HFF-Myc (cell line): ENCODE measurements around the gene THADA.
"Not testable (repeated sequence)": the region's sequence is repeated elsewhere in the genome, so short reads cannot be mapped to it uniquely, and the experiment has no call there.

ENCODE experiments used
- DNase-seq: peaks from one replicate; pipeline ENCODE4 v3.0.0-alpha.2; 2011; ENCODE audit warnings: low read depth; ENCODE audit errors: extremely low read depth
- H3K4me3 ChIP-seq: replicated peaks from 2 replicates; pipeline ENCODE4 v1.5.1; 2011; ENCODE audit warnings: low read depth, mild to moderate bottlenecking, control low read depth, low read length
- TF ChIP-seq, protein P1 (sequence below): IDR thresholded peaks from 2 replicates; pipeline ENCODE4 v1.5.1; 2012; ENCODE audit warnings: mild to moderate bottlenecking, low read depth, low read length, control low read depth; ENCODE audit errors: missing control alignments

THADA gene

DNA sequence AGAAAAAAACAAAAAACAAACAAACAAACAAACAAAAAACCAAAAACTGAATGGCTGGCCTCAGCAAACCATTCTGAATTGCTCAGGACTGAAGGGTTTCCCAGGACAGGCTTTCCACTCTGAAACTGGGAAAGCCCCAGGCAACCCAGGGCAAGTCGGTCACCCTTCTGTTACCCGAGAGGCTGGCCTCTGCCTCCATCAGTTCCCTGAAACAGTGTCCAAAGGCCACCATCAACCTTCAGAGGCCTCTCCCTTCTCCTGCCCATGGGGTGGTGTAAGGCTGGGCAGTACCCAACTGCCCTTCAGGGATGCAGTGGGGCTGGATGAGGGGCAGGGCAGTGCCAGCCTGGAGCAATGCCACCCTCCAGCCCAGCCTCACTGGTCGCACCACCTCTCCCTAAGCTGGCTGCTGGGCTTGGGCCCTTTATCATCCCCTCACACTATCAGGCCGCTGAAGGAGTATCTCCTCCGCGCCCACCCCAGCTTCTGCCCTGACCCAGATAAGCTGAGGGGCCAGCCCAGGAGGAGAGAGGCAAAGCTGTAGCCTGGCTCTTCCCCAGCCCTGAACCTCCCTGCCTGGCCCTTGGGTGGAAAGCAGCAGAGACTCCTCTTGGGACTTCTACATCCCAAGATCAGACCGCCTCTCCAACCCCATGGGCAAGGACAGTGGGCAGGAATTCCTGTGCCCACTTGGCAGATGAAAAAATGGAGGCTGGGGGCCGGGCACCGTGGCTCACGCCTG lies 405.4 kb downstream of the THADA start:
- H3K4me3 ChIP-seq: no peak overlapping the region
- DNase-seq: no peak
- TF ChIP-seq, protein P1, sequence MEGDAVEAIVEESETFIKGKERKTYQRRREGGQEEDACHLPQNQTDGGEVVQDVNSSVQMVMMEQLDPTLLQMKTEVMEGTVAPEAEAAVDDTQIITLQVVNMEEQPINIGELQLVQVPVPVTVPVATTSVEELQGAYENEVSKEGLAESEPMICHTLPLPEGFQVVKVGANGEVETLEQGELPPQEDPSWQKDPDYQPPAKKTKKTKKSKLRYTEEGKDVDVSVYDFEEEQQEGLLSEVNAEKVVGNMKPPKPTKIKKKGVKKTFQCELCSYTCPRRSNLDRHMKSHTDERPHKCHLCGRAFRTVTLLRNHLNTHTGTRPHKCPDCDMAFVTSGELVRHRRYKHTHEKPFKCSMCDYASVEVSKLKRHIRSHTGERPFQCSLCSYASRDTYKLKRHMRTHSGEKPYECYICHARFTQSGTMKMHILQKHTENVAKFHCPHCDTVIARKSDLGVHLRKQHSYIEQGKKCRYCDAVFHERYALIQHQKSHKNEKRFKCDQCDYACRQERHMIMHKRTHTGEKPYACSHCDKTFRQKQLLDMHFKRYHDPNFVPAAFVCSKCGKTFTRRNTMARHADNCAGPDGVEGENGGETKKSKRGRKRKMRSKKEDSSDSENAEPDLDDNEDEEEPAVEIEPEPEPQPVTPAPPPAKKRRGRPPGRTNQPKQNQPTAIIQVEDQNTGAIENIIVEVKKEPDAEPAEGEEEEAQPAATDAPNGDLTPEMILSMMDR: no peak

DNA sequence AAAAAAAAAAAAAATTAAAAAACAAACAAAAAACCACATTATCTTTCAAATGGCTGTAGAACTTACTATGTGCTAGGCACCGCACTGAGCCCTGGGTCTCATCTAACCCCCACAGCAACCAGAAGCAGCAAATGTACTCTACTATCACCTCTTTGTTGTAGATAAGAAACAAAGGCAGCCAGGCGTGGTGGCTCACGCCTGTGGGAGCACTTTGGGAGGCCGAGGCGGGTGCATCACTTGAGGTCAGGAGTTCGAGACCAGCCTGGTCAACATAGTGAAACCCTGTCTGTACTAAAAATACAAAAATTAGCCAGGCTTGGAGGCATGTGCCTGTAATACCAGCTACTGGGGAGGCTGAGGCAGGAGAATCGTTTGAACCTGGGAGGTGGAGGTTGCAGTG lies 406.0 kb downstream of the THADA start:
- H3K4me3 ChIP-seq, DNase-seq: not testable (repeated sequence)

DNA sequence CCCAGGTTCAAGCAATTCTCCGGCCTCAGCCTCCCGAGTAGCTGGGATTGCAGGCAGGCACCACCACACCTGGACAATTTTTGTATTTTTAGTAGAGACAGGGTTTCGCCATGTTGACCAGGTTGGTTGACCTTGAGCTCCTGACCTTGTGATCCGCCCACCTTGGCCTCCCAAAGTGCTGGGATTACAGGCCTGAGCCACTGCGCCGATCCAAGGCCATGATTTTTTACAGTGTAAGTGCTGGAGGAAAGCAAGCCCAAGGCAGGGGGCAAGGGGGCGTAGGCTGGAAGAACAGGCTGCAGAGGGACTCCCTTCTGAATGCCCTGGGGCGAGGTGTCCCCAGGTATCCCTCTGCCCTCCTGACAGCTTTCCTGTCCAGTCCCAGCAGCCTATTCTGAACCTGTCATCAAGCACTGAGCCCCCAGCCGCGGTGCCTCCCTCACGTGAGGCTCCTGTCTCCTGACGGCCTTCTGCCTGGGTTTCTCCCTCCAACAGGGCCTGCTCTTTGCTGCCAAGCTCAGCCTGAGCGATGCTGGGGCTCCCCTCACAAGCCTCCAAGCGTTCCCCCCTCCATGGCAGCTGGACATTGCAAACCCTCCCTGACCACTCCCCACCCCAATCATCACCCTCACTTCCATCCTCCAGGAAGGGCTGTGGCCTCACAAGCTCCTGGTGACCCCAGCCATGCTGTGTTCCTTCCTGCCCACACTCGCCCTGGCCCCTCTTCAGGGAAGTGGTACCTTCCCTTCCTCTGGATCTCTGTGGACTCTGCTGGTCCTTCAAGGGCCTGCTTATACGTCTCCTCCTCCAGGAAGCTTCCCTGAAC lies 407.1 kb downstream of the THADA start:
- TF ChIP-seq, protein P1: no peak
- no peak for DNase-seq
- no peak overlapping the region for H3K4me3 ChIP-seq

DNA sequence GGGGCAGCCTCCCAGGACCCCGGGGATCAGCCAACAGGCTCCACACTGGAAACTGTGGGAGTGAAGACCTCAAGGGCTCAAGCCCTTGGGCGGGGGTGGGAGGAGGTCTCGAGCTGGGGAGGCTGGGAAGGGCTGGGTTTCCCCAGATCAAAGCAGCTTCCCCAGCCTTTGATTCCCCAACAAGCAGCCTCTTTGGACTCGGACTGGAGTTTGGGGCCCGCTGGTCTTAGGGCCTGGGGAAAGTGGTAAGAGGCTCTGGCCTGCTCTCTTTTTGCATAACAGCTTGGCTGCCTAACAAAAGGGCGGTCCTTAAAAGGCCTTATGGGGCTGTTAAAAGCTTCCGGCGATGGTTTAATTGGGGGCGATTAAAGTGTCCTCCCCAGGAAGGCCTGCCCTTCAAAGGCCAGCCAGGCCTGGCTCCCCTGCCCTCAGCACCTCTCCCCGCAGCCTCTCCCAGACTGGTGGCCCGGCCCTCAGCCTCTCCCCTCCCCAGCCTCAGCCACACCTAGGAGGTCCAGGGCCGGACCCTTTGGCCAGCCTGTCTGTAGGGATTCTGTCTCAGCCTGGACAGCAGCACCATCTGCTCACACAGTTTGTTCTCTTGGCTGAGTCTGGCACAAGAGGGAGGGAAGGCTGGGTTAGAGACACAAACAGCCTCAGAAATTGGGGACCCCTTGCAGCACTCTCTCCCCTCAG lies 409.0 kb downstream of the THADA start:
- DNase-seq: no peak
- TF ChIP-seq, protein P1: no peak
- no peak overlapping the region for H3K4me3 ChIP-seq

DNA sequence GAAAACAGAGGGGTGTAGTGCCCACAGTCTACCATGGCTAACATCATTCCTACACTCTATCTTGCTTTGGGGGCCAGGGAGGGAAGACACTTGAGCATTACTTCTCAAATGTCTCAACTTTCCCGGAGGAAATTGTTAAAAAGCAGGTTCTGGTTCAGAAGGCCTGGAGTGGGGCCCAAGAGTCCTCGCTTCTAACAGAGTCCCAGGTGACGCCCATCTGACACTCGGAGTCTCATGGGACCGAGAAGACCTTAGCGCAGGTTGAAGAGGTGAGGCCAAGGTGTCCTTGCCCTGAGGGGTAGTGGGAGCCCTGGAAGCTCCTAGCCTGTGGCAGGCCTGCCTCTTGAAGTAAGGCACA lies 409.5 kb downstream of the THADA start:
- DNase-seq: no peak
- H3K4me3 ChIP-seq: no peak overlapping the region
- TF ChIP-seq, protein P1: no peak

DNA sequence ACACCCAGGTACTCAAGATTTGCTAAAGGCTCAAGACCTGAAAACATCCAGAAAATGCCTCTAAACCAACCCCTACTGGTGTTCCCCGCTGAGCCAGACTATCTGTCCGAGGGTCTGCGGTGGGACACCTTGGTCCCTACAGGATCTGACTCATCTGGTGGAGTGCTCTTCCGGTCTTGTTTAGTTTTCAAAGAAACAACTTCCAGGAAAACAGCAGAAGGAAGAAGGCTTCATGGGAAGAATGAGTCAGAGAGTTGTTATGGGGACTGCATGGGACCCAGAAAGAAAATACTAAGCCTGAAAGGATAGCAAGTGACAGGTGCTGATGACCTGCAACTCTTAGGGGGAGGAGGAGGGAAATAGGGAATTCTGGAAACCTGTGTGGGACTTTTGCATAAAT lies 410.7 kb downstream of the THADA start:
- no peak overlapping the region for H3K4me3 ChIP-seq
- no peak for DNase-seq
- TF ChIP-seq, protein P1: no peak

DNA sequence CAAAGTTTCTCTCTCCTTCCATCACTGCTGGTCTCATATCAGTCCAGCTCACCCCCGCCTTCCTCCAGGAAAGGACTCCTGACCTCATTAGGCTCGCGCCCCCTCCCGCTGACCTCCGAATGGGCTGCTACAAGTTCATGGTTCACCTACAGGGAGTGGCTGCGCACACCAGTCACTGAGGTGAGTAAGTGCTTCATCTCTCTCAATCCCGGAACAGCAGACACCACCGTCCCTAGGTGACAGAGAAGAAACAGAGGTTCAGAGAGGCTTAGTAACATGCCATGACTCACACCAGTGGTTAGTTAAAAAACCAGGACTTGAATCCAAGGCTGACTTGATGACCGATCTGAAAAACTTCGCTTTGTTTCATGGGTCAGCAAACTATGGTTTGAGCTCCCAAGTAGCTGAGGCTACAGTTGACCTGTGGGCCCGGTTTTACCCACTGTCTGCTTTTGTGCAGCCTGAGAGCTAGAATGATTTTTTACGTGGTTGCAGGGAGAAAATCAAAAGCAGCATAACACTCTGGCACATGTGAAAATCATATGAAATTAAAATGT lies 411.4 kb downstream of the THADA start:
- TF ChIP-seq, protein P1: no peak
- DNase-seq: no peak
- no peak overlapping the region for H3K4me3 ChIP-seq
